HUES64 (cell line): Measurements from ENCODE around the gene CACNA1B.

Source experiments
- H3K27ac ChIP-seq: 2 replicates; pipeline ENCODE4 v1.7.0; 2013; ENCODE audit warnings: low read depth, low read length, inconsistent platforms
- H3K27me3 ChIP-seq: 2 replicates; pipeline ENCODE4 v1.6.1; 2013; ENCODE audit warnings: mild to moderate bottlenecking, low read length; ENCODE audit not compliant: insufficient read depth
- H3K36me3 ChIP-seq: 2 replicates; pipeline ENCODE4 v1.6.1; 2013; ENCODE audit warnings: mild to moderate bottlenecking, low read length; ENCODE audit not compliant: insufficient read depth
- H3K4me1 ChIP-seq: 2 replicates; pipeline ENCODE4 v1.6.1; 2013; ENCODE audit warnings: mild to moderate bottlenecking, low read length, moderate library complexity; ENCODE audit not compliant: insufficient read depth
- H3K4me3 ChIP-seq: 2 replicates; pipeline ENCODE4 v1.5.1; 2013; ENCODE audit warnings: mild to moderate bottlenecking, low read length, moderate library complexity
- H3K9ac ChIP-seq: 2 replicates; pipeline ENCODE4 v1.6.1; 2013; ENCODE audit warnings: mild to moderate bottlenecking, low read depth, low read length
- H3K9me3 ChIP-seq: 2 replicates; pipeline ENCODE4 v1.6.1; 2013; ENCODE audit warnings: low read depth, low read length; ENCODE audit not compliant: insufficient read depth
- WGBS: fragments of 150-250, 120-280 bp; methylation state at CpG from one replicate; pipeline ENCODE4 v1.1.7; 2013; ENCODE audit warnings: missing lambda C conversion rate; 5-methylcytosine and 5-hydroxymethylcytosine counted together

CACNA1B gene

DNA sequence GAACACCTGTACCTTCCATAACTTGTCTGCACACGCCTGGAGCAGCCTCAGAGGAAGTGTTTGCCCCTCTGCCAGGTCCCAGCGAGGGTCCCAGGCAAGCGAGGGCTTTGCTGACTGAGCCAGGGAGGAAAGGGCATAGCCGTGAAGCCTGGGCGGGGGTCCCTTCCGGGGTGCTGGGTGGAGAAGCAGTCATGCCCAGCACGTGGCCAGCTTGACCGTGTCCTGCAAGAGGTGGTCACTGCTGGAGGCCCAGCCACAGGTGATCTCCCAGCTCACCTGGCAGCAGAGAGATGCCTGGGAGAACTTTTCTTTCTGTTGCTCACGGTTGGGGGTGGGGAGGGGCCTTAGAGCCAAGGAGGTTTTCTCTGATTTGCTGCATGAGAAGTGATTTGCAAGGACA lies 195.3 kb downstream of the CACNA1B start:
- no peak overlapping the region for H3K9ac ChIP-seq
- no peaks in the 10 kb centered on the region for H3K27me3 ChIP-seq
- no peak overlapping the region for H3K4me3 ChIP-seq
- H3K4me1 ChIP-seq: peaks cover 22% of the 10 kb centered on the region
- no peaks in the 10 kb centered on the region for H3K36me3 ChIP-seq
- H3K27ac ChIP-seq: no peak overlapping the region
- WGBS: 62% methylated on average over 9 of the region's 9 CpGs
- H3K9me3 ChIP-seq: 0 out of 2 replicates have a peak, but pooled peaks cover under 1% of the 10 kb centered on the region

- WGBS: 86% methylated on average over 12 of the region's 12 CpGs
- no peak overlapping the region for H3K27ac ChIP-seq
- H3K9me3 ChIP-seq: peaks cover 4% of the 10 kb centered on the region; the same call in 1 of the 2 replicates
- H3K27me3 ChIP-seq: no peaks in the 10 kb centered on the region
- peaks cover 20% of the 10 kb centered on the region for H3K4me1 ChIP-seq
- H3K36me3 ChIP-seq: peaks cover 3% of the 10 kb centered on the region; the same call in 1 of the 2 replicates
- H3K4me3 ChIP-seq: no peak overlapping the region
- H3K9ac ChIP-seq: no peak overlapping the region
Observed at GRCh38 chr9:138073408-138073807, 195.8 kb downstream of the CACNA1B start.

DNA sequence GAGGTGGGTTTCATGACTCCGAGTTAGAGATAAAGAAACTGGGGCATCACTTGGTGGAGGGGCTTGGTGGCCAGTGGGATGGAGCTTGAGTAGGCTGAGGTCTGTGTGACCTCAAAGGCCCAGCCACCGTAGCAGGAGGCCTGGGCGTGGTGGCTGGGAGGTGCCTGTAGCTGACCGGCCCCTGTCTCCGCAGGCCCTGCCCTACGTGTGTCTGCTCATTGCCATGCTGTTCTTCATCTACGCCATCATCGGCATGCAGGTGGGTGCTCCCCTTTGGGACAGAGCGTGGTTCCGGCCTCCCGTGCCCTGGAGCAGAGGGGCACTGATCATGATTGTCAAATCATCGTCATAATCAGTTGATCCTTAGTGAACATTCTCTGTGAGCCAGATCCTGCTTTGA lies 196.2 kb downstream of the CACNA1B start:
- 93% methylated on average over 12 of the region's 12 CpGs for WGBS
- H3K27me3 ChIP-seq: no peaks in the 10 kb centered on the region

GRCh38 chr9:138074516-138074915 lies 196.9 kb downstream of the CACNA1B start:
- Histone ChIP-seq H3K4me3 (no peak overlapping the region), H3K36me3 (peaks cover 3% of the 10 kb centered on the region; the same call in 1 of the 2 replicates), H3K27me3 (no peaks in the 10 kb centered on the region), H3K9me3 (peaks cover 4% of the 10 kb centered on the region; the same call in 1 of the 2 replicates), H3K27ac (no peak overlapping the region), H3K4me1 (peaks cover 10% of the 10 kb centered on the region), H3K9ac (no peak overlapping the region)
- 91% methylated on average over 18 of the region's 18 CpGs for WGBS

More for the DNA sequence above, 196.2 kb downstream of the CACNA1B start:
- Histone ChIP-seq H3K9me3 (peaks cover 4% of the 10 kb centered on the region; the same call in 1 of the 2 replicates), H3K9ac (no peak overlapping the region), H3K4me3 (no peak overlapping the region), H3K27ac (no peak overlapping the region), H3K4me1 (peaks cover 17% of the 10 kb centered on the region), H3K36me3 (peaks cover 3% of the 10 kb centered on the region; the same call in 1 of the 2 replicates)

- H3K4me1 ChIP-seq: no peaks in the 10 kb centered on the region
- H3K4me3 ChIP-seq: no peak overlapping the region
- H3K9ac ChIP-seq: no peak overlapping the region
- no peak overlapping the region for H3K27ac ChIP-seq
- H3K9me3 ChIP-seq: peaks cover 7% of the 10 kb centered on the region; the same call in 1 of the 2 replicates
- peaks cover 3% of the 10 kb centered on the region; the same call in 1 of the 2 replicates for H3K36me3 ChIP-seq
- no peaks in the 10 kb centered on the region for H3K27me3 ChIP-seq
- 88% methylated on average over 20 of the region's 20 CpGs for WGBS
Observed at GRCh38 chr9:138075496-138075895, 197.9 kb downstream of the CACNA1B start.

- Histone ChIP-seq H3K27me3 (no peaks in the 10 kb centered on the region), H3K4me3 (no peak overlapping the region), H3K9ac (no peak overlapping the region), H3K9me3 (peaks cover 7% of the 10 kb centered on the region; the same call in 1 of the 2 replicates), H3K27ac (no peak overlapping the region), H3K4me1 (no peaks in the 10 kb centered on the region), H3K36me3 (peaks cover 3% of the 10 kb centered on the region; the same call in 1 of the 2 replicates)
- WGBS: 83% methylated on average over 14 of the region's 14 CpGs
Observed at GRCh38 chr9:138075961-138076649, 198.5 kb downstream of the CACNA1B start.

- H3K27me3 ChIP-seq: no peaks in the 10 kb centered on the region
- H3K4me1 ChIP-seq: no peaks in the 10 kb centered on the region
- no peak overlapping the region for H3K27ac ChIP-seq
- H3K36me3 ChIP-seq: peaks cover 3% of the 10 kb centered on the region; the same call in 1 of the 2 replicates
- H3K9ac ChIP-seq: no peak overlapping the region
- 77% methylated on average over 5 of the region's 5 CpGs for WGBS
- no peak overlapping the region for H3K4me3 ChIP-seq
- H3K9me3 ChIP-seq: peaks cover 7% of the 10 kb centered on the region; the same call in 1 of the 2 replicates
Observed at GRCh38 chr9:138076650-138077009, 199.0 kb downstream of the CACNA1B start.

- Histone ChIP-seq H3K27me3 (no peaks in the 10 kb centered on the region), H3K27ac (no peak overlapping the region), H3K4me1 (no peaks in the 10 kb centered on the region), H3K9me3 (peaks cover 9% of the 10 kb centered on the region; the same call in 1 of the 2 replicates), H3K36me3 (peaks cover 3% of the 10 kb centered on the region; the same call in 1 of the 2 replicates), H3K4me3 (no peak overlapping the region), H3K9ac (no peak overlapping the region)
- WGBS: 86% methylated on average over 9 of the region's 9 CpGs
Observed at GRCh38 chr9:138077126-138077525, 199.5 kb downstream of the CACNA1B start.

- WGBS: 72% methylated on average over 13 of the region's 13 CpGs
- H3K9me3 ChIP-seq: peaks cover 16% of the 10 kb centered on the region
- H3K27ac ChIP-seq: no peak overlapping the region
Observed at GRCh38 chr9:138077898-138078540, 200.4 kb downstream of the CACNA1B start.

GRCh38 chr9:138078846-138079245 lies 201.3 kb downstream of the CACNA1B start:
- WGBS: 88% methylated on average over 9 of the region's 9 CpGs
- Histone ChIP-seq H3K27ac (no peak overlapping the region), H3K27me3 (no peaks in the 10 kb centered on the region), H3K9ac (no peak overlapping the region), H3K4me3 (no peak overlapping the region), H3K36me3 (peaks cover 6% of the 10 kb centered on the region; the same call in 1 of the 2 replicates), H3K4me1 (no peaks in the 10 kb centered on the region), H3K9me3 (peaks cover 23% of the 10 kb centered on the region)

More at GRCh38 chr9:138077898-138078540, 200.4 kb downstream of the CACNA1B start:
- H3K4me1 ChIP-seq: no peaks in the 10 kb centered on the region
- H3K4me3 ChIP-seq: no peak overlapping the region
- H3K27me3 ChIP-seq: no peaks in the 10 kb centered on the region
- no peak overlapping the region for H3K9ac ChIP-seq
- H3K36me3 ChIP-seq: peaks cover 6% of the 10 kb centered on the region; the same call in 1 of the 2 replicates

DNA sequence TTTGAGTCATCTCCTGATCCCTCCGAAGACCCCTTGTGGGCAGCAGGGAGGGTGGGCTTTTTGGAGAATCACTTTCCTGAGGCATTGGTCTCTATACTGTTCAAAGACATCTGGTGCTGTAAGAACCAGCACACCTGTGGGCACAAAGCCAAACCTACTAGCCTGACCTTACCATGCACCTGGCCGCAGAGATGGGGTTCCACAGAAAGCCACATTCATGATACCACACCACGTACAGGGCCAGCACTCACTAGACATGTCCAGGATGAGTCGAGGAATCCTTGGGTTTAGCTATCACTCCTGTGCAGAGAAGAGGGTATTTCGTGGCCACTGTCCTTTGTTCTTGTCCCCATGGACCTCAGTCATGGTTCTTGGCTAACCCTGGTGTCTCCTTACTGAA lies 203.4 kb downstream of the CACNA1B start:
- no peak overlapping the region for H3K9ac ChIP-seq
- H3K27me3 ChIP-seq: no peaks in the 10 kb centered on the region
- no peaks in the 10 kb centered on the region for H3K4me1 ChIP-seq
- 62% methylated on average over 5 of the region's 5 CpGs for WGBS
- H3K27ac ChIP-seq: no peak overlapping the region
- H3K9me3 ChIP-seq: peaks cover 42% of the 10 kb centered on the region
- no peak overlapping the region for H3K4me3 ChIP-seq
- peaks cover 6% of the 10 kb centered on the region; the same call in 1 of the 2 replicates for H3K36me3 ChIP-seq
